Neural progenitor cell (in vitro differentiated cells): ENCODE results near the gene TWF2.

ENCODE experiments used
- EZH2 ChIP-seq: fragments of 200-600 bp; sonication (generic); IDR thresholded peaks from 2 replicates; pipeline ENCODE4 v1.6.1; 2017; ENCODE audit warnings: antibody characterized with exemption, mild to moderate bottlenecking, moderate library complexity
- EZH2phosphoT487 ChIP-seq: fragments of 200-600 bp; sonication (generic); IDR thresholded peaks from 2 replicates; pipeline ENCODE4 v1.6.1; 2017; ENCODE audit warnings: antibody characterized with exemption
- TF ChIP-seq, protein P1 (sequence below): fragments of 200-600 bp; sonication (generic); IDR thresholded peaks from 2 replicates; pipeline ENCODE4 v1.5.1; 2017; ENCODE audit warnings: antibody characterized with exemption, mild to moderate bottlenecking

DNA sequence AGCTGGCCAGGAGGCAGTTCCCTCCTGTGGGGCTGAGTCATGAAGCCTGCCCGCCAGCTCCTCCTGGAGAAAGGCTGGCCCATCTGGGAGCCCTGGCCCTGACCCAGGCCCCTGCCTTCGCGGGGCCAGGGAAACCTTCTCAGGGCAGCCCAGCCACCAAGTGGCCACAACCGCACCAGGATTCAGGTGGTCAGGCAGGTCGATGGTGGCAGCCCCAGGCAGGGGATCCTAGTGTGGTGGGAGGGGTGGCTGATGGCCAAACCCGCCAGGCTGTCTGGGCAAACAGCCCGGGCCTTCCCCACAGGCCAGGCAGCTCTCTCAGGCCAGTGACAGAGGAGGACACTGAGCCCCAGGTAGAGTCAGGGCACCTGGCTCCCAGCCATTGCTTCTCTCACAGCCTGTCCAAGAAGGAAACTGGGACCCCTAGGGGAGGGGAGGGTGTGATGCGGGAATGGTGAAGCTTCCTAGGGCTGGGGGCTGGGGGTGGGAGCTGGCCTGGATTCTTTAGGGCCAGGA lies 1.2 kb downstream of the TWF2 start:
- no peak for TF ChIP-seq EZH2
- TF ChIP-seq, protein P1, sequence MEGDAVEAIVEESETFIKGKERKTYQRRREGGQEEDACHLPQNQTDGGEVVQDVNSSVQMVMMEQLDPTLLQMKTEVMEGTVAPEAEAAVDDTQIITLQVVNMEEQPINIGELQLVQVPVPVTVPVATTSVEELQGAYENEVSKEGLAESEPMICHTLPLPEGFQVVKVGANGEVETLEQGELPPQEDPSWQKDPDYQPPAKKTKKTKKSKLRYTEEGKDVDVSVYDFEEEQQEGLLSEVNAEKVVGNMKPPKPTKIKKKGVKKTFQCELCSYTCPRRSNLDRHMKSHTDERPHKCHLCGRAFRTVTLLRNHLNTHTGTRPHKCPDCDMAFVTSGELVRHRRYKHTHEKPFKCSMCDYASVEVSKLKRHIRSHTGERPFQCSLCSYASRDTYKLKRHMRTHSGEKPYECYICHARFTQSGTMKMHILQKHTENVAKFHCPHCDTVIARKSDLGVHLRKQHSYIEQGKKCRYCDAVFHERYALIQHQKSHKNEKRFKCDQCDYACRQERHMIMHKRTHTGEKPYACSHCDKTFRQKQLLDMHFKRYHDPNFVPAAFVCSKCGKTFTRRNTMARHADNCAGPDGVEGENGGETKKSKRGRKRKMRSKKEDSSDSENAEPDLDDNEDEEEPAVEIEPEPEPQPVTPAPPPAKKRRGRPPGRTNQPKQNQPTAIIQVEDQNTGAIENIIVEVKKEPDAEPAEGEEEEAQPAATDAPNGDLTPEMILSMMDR, result peak; percentile 11
- TF ChIP-seq EZH2phosphoT487, result no peak
